HG02970 (cell line): Measurements from ENCODE around the gene COBL.

ENCODE experiments used
- ATAC-seq: cut with Tn5 transposase; IDR thresholded peaks from one replicate; pipeline ENCODE4 v1.9.1; 2021; ENCODE audit warnings: mild to moderate bottlenecking, moderate library complexity, moderate number of reproducible peaks; ENCODE audit not compliant: unreplicated experiment, low FRiP score

The COBL gene

DNA sequence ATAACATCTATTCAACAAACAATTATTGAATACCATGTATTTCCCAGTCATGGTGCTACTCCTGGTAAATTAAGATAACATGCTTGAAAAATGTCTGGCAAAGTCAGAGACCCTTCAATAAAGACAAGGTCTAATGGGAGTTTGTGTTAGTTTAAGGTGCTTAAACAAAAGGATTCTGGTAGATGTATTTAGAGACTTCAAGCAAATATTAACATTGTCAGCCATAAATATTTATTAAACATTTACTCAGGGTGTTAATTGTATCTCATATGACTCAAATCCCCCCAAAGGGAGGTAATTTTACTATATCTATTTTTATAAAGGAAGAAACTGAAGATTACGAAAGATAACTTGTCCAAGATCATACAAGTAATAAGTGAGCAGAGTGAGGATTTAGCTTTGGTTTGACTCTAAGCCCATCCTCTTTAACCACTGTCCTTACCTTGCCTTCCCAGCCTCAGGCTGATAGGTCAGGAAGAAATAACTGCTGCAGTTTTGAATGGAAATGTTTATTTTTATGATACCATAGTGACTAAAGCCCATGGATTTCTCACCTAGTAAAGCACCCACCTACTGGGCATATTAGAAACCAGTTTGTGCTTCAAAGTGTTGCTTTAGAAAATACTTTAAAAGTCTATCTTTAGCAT, 215.4 kb downstream of the COBL start:
- ATAC-seq: no peak

DNA sequence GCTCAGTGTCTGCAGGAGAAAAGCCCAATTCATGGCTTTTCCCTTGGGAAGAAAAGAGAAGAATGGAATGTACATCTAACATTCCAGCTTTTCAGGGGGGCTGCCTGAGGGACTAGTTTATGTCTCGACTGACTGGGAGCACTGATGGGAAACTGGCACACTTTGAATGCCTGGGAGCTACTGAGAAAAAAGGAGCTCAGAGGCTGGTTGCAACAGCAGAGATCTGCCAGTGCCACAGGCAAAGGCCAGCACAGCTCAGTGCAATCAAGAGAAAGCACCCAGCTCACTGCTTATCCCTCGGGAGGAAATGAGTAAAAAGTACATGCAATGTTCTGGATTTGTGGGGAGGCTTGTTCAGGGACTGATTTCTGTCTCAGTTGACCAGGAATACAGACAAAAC, 226.2 kb downstream of the COBL start:
- ATAC-seq: no peak

DNA sequence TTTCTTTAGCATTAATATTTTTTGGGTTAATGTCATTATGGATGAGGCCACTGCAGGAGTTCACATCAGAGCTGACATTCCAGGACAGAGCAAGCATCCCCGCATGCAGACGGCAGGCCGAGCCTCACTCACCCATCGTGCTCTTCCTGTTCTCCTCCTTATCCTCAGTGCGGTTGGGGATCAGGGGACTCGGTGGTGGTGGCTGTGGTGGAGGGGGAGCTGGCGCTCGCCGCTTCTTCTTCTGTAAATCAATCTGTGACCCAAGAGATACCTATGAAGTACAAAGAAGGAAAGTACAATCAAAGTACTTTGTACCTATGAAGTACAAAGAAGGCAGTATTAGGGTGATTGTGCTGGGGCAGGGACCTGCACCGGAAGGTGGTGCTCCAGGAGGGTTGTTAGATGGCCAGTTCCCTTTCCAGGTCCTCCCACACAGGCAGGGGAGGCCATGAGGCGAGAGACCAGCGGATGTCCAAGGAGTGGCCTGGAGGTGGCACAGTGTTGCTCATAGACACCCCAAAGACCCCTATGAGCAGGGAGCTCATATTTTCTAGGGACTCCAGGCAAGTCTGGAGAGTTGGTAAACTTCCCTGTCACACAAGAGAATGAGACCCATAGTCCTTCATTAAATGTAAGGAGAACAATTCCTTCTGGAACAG, 231.4 kb downstream of the COBL start:
- ATAC-seq: no peak

DNA sequence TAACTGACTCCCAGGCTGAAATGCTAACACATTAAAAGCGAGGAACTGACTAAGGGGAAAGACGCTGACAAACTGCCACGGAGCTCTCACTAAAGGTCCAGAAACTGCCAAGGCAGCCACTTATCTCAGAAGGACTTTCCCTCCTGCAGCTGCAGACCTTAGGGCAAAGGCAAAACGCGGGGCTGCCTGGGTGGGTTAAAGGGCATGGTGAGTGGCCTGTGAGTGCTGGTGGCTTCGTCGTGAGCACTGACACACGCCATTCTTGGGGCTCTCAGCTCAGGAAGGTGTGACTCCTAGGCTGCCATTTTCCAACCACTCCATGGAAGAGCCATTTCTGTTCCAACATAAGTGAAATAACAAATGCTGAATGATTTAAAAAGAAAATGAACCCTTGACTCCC, 232.5 kb downstream of the COBL start:
- ATAC-seq: no peak

DNA sequence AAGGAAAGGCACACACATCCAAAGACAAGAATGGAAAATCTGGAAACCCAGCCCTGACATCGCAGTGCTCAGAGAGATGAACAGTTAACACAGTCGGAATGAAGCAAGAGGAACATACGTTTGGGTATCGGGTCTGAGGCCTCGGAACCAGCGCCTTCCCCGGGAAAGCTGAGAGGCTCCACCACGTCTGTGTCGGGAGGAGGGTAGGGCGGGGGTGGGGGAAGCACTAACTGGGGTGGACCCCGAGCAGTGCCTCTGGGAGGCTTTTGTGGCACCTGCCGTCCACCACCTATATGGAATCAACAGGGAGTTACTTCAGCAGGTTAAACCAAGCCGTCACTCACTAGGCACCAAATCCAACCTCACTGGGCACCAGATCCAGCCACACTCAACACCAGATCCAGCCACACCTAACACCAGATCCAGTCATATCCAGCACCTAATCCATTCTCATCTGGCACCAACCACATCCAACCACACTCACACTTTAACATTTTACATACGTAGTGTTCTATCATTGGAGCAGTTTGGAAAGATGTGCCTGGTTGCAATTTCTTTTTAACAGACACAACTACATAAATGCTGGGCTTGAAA, 233.6 kb downstream of the COBL start:
- no peak for ATAC-seq

DNA sequence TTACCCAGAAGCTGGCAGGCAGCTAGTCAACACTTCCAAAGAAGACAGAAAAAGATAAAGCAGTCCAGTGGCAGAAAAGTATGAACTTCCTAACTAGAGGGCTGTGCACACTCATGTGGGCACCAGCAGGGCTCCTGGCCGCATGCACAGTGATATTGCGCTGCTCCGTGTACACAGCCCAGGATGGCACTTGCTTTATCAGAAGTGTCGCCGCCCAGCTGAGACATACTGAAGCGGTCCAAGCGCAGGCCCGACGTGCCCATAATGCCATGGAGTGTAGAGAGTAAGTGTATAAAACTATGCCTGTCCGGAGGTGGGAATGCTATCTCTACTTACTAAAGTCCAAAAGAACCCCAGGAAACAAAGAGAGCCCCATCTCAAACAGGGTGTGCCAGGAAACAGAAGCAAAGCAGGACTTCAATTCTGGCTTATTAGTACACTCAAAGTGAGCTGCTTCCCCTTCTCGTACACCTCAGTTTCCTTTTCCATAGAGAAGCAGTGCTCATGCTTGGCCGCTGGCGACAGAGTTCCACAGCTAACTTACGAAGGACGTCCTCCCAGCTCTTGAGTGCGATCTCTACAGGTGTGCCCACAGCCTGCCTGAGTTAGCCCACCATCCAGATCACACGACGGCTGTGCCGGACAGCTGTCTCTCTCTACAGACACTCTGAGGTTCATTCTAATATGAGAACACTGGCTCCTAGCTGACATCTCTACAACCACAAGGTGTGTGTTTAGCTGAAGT, 234.3 kb downstream of the COBL start:
- ATAC-seq: no peak

DNA sequence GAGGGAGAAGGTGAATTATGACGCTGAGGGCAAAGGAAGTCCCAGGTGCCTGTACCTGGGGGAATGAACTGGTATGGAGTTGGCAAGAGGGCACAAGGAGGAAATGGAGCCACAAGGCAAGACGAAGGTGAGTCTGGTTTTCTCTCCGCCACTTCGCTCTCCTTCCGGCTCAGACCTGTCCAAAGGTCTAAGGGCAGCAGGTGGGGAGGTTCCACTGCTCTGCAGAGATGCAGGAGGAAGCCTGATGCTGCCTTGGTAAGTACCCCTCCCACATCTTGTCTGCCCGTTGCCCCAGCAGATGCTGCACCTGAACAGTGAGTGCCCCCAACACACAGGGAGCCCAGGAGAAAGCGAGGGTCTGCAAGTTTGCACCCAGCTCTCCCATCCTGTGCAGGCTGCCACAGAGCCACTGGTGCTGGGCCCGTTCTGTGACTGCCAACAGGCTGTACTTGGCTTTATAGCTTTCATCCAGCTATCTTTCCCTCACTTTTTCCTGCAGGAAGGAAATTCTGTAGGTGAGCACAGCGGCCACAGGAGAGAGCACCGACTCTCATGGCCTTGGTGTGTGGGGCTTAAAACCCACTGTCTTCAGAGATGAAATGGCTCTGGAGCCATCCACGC, 235.2 kb downstream of the COBL start:
- no peak for ATAC-seq

DNA sequence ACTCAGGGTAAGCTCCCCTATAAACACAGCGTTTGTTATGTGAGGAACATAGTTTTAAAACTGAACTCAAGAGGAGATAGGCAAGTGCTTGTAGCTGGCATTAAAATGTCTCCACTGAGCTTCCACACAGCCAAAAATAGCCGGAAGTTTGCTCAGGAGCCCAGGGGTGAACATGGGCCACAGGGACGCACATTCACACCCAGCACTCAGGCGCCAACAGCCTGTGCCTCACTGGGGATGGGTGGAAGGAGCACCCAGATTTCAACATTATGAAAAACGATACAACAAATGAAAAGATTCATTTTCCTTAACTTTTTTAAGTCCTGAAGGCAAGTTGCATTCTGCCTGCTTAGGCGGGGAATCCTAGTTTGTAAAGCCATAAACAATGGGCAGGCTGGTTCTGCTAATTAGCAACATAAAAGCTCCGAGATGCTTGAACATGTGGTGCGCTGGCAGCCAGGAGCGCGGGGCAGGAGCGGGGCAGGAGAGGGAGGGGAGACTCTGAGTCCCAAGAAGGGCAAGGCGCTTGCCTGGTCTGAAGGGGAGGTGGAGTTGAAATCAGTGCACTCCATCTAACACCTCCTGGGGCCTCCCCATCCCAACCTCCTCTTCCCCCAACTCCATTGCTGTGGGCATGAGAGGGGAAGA, 235.9 kb downstream of the COBL start:
- no peak for ATAC-seq

DNA sequence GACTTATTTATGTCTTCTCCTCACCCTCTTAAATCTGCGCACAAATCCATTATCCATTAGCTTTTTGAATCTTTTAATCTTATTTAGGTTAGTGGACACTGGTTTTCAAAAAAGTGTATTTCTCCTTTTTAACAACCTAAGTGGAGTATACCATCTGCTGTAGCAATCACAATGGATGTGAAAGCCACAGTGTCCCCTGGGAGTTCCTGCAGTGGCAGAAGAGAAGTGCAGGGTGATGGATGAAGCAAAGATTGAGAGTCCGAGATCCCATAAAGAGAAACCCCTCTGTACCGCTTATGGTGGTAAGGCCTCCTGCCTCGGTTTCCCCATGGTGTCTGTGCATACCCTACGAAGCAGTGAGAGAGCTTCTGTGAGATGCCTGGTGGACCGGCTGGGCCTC, 236.4 kb downstream of the COBL start:
- no peak for ATAC-seq

DNA sequence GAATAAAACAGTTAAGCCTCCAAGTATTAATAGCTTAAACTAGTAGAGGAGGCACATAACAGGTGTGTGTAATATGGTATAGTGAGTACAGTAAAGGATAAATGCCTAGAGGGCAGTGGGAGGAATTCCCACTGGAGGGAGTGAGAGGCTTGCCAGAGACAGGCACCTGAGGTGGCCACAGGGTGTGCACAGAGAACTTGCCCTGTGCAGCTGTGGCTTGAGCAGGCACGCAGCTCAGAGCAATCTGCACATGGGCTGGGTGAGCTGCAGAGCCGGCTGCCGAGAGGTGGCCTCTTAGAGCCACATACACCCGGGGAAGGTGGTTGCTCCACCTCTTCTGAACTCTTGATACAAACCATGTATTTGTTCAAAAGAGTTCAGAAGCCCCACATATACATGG, 237.1 kb downstream of the COBL start:
- ATAC-seq: no peak

DNA sequence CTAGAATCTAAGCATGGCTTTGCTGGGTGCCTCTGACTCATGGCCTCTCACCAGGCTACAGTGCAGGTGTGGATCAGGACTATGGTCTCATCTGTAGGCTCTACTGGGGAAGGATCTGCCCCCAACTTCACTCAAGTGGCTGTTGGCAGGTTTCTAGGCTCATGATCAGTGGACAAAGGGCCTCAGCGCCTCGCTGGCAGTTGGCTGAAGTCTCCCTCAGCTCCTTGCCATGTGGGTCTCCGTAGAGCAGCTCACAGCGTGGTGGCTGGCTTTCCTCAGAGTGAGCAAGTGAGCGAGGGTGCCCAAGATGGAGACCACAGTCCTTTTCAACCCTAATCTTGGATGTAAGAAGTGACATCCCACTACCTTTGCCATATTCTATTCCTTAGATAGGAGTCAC, 238.0 kb downstream of the COBL start:
- no peak for ATAC-seq

DNA sequence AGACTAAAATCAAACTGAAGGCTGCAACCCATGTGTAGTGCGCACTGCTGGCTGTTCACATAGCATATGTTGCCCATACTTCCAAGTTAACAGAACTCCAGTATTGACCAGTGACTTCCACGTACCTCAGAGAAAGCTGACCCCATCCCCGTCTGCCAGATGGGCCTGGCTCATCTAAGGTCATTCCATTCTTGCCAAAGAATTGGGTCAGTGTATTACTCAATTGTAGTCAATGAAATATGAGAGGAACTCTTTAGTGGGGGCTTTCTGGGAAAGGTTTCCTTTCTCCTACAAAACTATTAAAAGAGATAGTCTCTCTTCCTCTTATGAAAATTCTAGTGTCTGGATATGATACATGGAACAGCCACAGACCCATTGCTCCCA, 238.6 kb downstream of the COBL start:
- no peak for ATAC-seq

DNA sequence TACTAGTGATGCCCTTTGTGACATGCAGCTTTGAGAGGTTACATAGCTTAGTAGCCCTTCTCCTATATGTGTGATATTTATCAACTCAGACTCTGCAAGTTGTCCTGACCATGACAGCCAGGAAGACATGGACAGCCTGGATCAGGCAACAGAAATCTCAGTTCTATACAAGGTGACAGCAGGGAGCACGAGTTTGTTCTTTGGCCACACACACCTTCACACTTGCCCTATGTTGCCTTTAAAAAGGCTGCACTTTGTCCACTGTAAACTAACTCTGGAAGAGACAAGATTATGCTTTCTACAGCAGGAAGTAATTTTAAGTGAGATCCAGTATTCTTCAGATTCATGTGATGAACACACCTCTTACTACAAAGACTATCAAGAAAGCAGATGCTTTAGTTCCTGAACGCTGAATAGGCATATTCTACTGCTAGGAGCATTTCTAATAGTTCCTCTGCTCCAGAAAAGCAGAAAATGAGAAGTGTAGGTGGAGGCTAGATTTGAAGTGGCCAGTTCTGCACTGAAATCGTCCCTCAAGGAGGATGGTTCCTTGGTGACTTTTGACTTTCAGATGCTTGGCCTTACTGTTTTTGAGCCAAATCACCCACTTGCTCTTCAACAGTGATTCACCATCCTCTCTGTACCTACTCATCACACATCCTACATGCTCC, 239.2 kb downstream of the COBL start:
- no peak for ATAC-seq

DNA sequence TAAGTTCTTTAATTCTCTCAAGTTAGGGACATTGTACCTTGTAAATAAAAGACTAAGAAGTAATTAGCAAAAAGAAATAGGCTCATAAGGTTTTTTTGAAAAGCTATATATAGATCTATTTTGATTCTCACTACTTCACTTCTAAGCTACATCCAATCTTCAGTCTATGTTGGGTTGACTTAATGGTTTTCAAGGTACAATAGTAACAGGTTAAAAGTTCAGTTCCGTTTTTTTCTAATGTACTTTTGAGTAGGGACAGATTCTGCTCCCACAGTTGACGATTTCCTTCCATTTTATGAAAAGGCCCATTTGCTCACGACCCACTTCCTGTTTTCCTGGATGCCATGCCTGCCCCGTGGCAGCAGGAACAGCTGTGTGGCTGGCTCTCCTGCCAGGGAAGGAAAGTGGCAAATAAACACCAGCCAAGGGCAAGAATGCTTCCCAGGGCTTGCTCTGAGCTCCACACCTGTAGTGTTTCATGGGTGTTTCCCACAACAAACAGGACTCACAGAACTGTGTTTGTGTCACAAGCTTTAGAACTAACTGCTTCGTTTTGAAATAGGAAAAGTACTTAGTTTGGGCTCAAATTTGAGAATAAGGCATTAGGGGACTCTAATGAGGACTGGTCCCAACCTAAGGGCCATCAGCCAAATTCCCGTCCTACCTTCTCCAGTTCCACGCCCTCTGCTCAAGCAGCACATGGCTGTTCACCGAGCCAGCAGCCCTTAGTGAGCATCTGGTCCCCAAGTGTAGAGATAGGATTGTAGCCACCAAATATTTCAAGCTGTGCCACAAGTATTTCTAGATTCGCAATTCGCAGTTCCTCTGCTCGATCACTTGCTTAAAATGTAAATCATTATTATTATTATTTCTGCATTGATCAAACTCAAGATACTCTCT, 240.7 kb downstream of the COBL start:
- no peak for ATAC-seq

DNA sequence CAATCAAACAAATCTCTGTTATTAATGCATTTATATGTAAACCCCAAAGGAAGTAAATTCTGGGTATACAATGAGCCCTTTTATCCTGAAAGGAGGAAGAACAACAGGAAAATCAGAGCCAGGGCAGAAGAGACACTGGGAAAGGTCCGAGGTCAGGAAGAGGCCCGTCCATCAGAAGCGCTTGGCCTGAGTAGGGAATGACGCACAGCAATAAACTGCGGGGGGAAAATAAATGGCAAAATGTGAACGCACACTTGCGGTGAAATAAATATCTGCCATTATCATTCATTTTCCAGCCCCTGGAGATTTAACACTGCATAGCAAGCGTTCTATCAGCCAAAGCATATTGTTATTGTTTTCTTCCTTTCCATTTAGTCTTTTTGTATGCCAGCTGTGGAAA, 243.4 kb downstream of the COBL start:
- ATAC-seq: no peak

DNA sequence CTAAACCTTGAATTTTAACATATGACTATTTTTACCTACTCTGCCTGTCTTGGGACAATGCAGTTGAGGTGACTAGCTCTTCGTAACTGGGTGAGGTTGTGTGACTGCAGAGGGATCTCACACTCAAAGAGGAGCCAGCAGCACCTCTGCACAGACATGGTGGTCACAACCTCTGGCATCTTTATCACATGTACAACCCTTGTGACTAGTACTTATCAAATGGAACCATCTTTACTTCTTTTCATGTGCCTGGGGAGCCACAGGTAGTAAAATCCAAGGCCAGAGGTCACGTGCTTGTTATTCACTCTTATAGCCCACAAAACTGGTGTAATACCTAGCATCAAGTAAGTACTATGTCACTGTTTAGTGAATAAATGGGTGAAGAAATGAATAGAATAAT, 244.3 kb downstream of the COBL start:
- ATAC-seq: no peak

DNA sequence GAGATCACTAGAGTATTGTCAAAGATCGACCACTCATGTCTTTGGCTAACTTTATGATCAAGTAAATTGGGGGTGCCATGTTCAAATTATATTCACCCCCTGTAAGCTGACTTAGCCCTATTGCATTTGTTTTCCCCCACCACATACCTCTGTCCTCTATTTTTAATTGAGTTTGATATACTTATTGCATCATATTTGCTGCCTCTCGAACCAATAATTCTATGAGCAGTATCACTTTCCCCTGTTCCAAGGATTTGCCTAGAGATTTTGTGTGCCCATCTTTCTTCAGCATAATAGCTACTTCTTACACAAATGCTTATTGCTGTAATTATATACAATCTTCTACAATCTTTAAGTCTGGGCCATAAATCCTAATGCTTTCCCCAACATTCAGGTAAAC, 245.2 kb downstream of the COBL start:
- no peak for ATAC-seq

DNA sequence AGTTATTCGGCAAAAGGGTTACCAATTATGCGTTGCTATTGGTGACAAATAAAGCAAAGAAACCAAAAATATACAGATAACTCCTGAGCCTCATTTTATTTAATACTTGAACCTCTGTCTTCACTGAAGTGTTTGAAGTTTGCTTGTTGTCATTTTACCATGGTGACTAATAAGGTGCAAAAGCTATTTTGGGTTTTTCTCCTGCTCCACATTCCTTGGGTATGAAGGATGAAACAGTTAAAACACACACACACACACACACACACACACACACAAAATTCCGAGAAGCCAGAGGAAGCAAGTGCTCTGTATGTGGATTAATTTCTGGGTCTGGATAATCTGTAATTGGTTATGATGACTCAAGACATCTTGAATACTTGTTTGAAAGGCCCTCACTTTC, 246.5 kb downstream of the COBL start:
- ATAC-seq: no peak

DNA sequence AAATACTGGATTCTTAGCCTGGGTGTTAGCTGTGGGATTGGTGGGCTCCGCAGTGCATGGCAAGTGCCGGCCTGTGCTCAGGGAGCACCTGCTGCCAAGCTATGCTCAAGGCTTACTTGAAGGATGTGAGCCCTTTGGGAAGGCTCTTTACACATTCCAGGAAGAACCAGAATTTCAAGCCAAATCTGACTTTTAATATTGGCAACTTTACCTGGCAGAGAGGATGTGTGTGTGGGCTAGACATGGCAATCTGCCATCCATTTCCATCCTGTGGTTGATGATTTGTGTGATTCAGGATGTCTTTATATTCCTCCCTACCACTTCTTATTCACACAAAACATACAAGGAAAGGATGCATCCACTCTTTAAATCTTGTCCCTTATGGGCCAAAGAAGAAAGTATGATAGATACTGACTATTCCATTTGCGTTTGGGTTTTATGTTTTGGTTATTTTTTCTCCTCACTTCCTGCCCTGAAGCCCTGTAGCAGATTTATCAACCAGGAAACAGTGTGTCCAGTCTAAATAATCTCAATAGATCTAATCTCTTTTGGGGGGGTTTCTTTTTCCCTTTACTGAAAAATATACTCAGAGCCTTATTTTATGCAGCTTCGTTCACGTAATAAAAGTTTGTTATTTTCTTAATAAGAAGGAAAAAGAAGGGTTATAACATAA, 247.1 kb downstream of the COBL start:
- ATAC-seq: no peak
